ENCODE results near the gene CTTNBP2.

DNA sequence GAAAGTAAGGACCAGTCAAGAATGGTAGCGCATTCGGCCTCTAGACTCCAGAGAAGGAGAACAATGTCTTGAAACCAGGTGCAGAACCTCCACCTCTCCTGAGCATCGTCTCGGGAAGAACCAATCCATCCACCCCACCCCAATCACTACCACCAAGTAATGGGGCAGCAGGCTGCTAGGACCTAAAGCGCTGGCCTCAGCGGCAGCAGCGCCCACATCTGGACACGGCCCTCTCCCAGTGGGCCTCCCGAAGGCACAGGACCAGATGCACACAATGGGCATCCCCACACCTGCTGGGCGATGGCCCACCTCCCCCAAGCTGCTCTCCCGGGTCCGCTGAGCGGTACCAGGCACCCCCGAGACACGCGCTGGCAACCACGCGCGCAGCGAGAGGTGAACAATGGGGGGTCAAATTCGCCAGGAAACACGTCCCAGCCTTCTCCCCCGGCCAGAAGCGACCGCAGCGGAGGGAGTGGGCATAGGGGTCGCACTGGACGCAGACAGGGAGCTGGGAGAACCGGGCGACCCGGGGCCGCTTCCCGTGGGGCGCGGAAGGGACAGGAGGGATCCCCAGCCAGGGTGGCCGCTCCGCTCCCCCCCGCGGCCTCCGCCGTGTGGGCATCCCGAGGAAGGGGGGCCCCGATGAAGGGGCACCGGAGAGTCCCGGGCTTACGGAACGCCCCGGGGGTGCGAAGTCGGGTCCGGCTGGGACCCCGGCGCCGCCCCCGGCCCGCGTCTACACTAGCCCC is 506 bp downstream of the CTTNBP2 start:
- TF ChIP-seq, protein P1, sequence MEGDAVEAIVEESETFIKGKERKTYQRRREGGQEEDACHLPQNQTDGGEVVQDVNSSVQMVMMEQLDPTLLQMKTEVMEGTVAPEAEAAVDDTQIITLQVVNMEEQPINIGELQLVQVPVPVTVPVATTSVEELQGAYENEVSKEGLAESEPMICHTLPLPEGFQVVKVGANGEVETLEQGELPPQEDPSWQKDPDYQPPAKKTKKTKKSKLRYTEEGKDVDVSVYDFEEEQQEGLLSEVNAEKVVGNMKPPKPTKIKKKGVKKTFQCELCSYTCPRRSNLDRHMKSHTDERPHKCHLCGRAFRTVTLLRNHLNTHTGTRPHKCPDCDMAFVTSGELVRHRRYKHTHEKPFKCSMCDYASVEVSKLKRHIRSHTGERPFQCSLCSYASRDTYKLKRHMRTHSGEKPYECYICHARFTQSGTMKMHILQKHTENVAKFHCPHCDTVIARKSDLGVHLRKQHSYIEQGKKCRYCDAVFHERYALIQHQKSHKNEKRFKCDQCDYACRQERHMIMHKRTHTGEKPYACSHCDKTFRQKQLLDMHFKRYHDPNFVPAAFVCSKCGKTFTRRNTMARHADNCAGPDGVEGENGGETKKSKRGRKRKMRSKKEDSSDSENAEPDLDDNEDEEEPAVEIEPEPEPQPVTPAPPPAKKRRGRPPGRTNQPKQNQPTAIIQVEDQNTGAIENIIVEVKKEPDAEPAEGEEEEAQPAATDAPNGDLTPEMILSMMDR (IDR thresholded peaks at IDR 0.05; ENCODE audit: insufficient read depth, low read length), result no peak
- no peak for TF ChIP-seq GABPA (IDR thresholded peaks at IDR 0.05; ENCODE audit: low read depth)
- TF ChIP-seq, protein P2, sequence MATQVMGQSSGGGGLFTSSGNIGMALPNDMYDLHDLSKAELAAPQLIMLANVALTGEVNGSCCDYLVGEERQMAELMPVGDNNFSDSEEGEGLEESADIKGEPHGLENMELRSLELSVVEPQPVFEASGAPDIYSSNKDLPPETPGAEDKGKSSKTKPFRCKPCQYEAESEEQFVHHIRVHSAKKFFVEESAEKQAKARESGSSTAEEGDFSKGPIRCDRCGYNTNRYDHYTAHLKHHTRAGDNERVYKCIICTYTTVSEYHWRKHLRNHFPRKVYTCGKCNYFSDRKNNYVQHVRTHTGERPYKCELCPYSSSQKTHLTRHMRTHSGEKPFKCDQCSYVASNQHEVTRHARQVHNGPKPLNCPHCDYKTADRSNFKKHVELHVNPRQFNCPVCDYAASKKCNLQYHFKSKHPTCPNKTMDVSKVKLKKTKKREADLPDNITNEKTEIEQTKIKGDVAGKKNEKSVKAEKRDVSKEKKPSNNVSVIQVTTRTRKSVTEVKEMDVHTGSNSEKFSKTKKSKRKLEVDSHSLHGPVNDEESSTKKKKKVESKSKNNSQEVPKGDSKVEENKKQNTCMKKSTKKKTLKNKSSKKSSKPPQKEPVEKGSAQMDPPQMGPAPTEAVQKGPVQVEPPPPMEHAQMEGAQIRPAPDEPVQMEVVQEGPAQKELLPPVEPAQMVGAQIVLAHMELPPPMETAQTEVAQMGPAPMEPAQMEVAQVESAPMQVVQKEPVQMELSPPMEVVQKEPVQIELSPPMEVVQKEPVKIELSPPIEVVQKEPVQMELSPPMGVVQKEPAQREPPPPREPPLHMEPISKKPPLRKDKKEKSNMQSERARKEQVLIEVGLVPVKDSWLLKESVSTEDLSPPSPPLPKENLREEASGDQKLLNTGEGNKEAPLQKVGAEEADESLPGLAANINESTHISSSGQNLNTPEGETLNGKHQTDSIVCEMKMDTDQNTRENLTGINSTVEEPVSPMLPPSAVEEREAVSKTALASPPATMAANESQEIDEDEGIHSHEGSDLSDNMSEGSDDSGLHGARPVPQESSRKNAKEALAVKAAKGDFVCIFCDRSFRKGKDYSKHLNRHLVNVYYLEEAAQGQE (IDR thresholded peaks at IDR 0.05; ENCODE audit: insufficient replicate concordance, low read depth), result no peak
- no peak for TF ChIP-seq POLR2AphosphoS5 (IDR thresholded peaks at IDR 0.05; ENCODE audit: low read depth)
